ENCODE results near the gene SLC1A4.
A peak's percentile ranks its signal among the peaks of the same experiment; 100 is the strongest.

The SLC1A4 gene

DNA sequence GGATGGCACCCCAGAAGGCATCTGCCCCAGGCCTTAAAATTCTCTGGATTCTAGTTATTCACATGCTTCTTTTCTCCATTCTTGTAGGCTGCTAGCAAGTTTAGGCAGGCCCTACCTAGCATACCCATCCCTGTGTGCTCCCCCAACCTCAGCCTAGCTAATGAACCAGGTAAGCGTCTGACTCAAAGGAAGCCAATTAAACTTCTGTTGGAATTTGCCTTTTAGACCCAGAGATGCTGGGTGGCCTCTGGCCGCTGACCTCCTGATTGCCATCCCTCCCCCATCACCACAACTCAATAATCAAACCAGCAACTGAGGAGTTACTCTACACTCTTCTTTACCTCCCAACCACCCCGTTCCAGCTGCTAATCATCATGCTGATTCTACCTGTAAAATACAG lies 48.0 kb downstream of the SLC1A4 start:
- DNase-seq (ENCODE audit: low read depth in 2 of 2) = no peak
- no peak overlapping the region for H3K4me3 ChIP-seq (replicated peaks in 1 of 2; ENCODE audit: low read depth in 2 of 2, low read length in 2 of 2)
- no peak for TF ChIP-seq CTCF (IDR thresholded peaks at IDR 0.05; ENCODE audit: low read depth, low read length)

GRCh38 chr2:65039640-65040039 lies 50.4 kb downstream of the SLC1A4 start:
- no peak for DNase-seq (ENCODE audit: low read depth in 2 of 2)
- no peak overlapping the region for H3K4me3 ChIP-seq (replicated peaks in 1 of 2; ENCODE audit: low read depth in 2 of 2, low read length in 2 of 2)
- TF ChIP-seq CTCF (IDR thresholded peaks at IDR 0.05; ENCODE audit: low read depth, low read length) = no peak

DNA sequence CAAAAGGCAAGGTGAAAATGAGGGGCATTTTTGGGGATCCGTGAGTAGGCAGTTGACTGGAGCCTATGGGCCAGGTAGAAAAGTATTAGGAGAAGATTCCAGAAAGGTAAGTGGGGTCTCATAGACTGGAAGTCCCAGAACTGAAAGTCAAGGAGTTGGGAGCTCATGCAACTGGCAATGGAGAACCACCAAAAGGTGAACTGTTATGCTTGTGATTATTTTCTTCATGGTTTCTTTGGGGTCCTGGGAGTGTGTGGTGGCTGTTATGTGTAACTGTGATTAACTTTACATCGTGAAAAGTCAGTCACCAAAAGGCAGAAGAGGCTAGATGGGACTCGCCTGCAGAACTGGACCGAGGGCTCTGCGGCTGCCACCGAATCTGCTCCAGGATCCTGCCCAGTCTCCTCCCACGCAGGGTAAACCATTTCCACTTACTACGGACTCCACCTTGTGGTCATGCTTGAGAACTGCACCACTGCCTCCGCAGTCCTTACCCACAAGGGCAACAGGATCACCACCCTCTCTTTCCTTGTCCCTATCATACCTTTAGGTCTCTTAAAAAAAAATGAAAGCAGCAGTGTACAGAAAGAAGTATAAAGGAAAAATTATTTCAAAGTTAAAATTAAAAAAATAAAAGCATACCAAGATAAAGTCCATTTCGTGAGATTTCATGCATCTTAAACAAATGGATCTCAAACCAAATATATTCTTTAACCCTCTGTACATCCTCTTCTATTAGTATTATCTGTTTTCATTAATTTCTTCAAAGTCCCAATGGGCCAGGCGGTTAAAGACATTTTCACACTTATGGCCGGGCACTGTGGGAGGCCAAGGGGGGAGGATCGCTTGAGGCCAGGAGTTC lies 51.4 kb downstream of the SLC1A4 start:
- DNase-seq (ENCODE audit: low read depth in 2 of 2) = peak; percentile 90 to 91
- no peak overlapping the region for H3K4me3 ChIP-seq (replicated peaks in 1 of 2; ENCODE audit: low read depth in 2 of 2, low read length in 2 of 2)
- TF ChIP-seq CTCF (IDR thresholded peaks at IDR 0.05; ENCODE audit: low read depth, low read length) = peak; percentile 97

- no peak overlapping the region for H3K4me3 ChIP-seq (replicated peaks in 1 of 2; ENCODE audit: low read depth in 2 of 2, low read length in 2 of 2)
- no peak for TF ChIP-seq CTCF (IDR thresholded peaks at IDR 0.05; ENCODE audit: low read depth, low read length)
- no peak for DNase-seq (ENCODE audit: low read depth in 2 of 2)
Measured at GRCh38 chr2:65043001-65043400, 53.8 kb downstream of the SLC1A4 start.

DNA sequence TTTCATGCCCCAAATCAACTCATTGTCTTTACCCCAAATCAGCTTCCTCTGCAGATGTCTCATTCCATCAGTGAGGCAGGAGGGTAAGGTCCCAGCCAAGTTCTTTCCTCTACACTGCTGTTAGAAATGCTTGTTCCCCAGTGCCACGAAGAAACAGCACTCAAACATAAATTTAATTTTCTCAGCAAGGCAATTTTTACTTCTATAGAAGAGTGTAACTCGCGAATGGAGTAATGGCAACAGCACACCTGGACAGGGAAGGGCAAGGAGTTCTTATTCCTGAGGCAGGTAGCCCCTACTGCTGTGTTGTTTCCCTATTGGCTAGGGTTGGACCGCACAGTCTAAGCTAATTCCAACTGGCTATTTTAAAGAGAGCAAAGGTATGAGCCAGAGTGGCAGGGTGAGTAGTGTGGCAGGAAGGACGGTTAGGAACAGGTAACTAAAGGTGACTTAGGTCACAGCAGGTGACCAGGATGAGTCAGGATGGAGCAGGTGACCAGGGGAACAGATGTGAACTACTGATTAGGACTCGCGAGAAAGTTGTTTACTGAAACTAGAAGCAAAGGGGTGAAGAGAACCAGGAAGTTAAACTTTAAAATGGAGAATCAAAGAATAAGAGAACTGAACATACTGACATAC lies 55.0 kb downstream of the SLC1A4 start:
- DNase-seq (ENCODE audit: low read depth in 2 of 2) = no peak
- TF ChIP-seq CTCF (IDR thresholded peaks at IDR 0.05; ENCODE audit: low read depth, low read length) = no peak
- H3K4me3 ChIP-seq (replicated peaks in 1 of 2; ENCODE audit: low read depth in 2 of 2, low read length in 2 of 2) = no peak overlapping the region

GRCh38 chr2:65045651-65046050 lies 56.5 kb downstream of the SLC1A4 start:
- H3K4me3 ChIP-seq (replicated peaks in 1 of 2; ENCODE audit: low read depth in 2 of 2, low read length in 2 of 2) = no peak overlapping the region
- TF ChIP-seq CTCF (IDR thresholded peaks at IDR 0.05; ENCODE audit: low read depth, low read length) = no peak
- peak; percentile 22 to 24 for DNase-seq (ENCODE audit: low read depth in 2 of 2)

Data from cardiac fibroblast (primary cell).